Ramos (cell line): ENCODE measurements around the gene NIPSNAP2.
"Not testable (repeated sequence)": the region's sequence is repeated elsewhere in the genome, so short reads cannot be mapped to it uniquely, and the experiment has no call there.

Experiments
- in situ Hi-C: fragments of 300-500 bp; cut with MboI; formaldehyde crosslinking; loops from one replicate; pipeline ENCODE4 v1.14.3; 2022; ENCODE audit warnings: low sequenced_read_pairs; ENCODE audit not compliant: unreplicated experiment

NIPSNAP2 gene

GRCh38 chr7:55970978-55971377 lies 6.6 kb downstream of the NIPSNAP2 start:
- in situ Hi-C loops: loop anchor here (25.0 kb wide), 1 partner anchor 334 kb away; no protein-coding TSS in a partner anchor

GRCh38 chr7:55973747-55974250 lies 9.4 kb downstream of the NIPSNAP2 start:
- in situ Hi-C loops: loop anchor here (25.0 kb wide), 1 partner anchor 336 kb away; no protein-coding TSS in a partner anchor

GRCh38 chr7:55975988-55976633 lies 11.7 kb downstream of the NIPSNAP2 start:
- in situ Hi-C loops: no loop called here

- in situ Hi-C loops: no loop called here
Measured at GRCh38 chr7:55977831-55978230, 13.4 kb downstream of the NIPSNAP2 start.

- in situ Hi-C loops: no loop called here
Measured at GRCh38 chr7:55980266-55980665, 15.9 kb downstream of the NIPSNAP2 start.

- in situ Hi-C loops: no loop called here
Measured at GRCh38 chr7:55983537-55983936, 19.2 kb downstream of the NIPSNAP2 start.

- in situ Hi-C loops: no loop called here
Measured at GRCh38 chr7:55992346-55992745, 28.0 kb downstream of the NIPSNAP2 start.

GRCh38 chr7:55996856-55997500 lies 32.6 kb downstream of the NIPSNAP2 start:
- in situ Hi-C loops: no loop called here

GRCh38 chr7:56003749-56004148 lies 39.4 kb downstream of the NIPSNAP2 start:
- in situ Hi-C loops: no loop called here

GRCh38 chr7:56007167-56007652 lies 42.8 kb downstream of the NIPSNAP2 start:
- in situ Hi-C loops: loop anchor here (5.0 kb wide), 1 partner anchor 65 kb away; no protein-coding TSS in a partner anchor

GRCh38 chr7:56007891-56008290 lies 43.5 kb downstream of the NIPSNAP2 start:
- in situ Hi-C loops: loop anchor here (5.0 kb wide), 1 partner anchor 64 kb away; no protein-coding TSS in a partner anchor

GRCh38 chr7:56009695-56010094 lies 45.3 kb downstream of the NIPSNAP2 start:
- in situ Hi-C loops: loop anchor here (5.0 kb wide), 1 partner anchor 63 kb away; no protein-coding TSS in a partner anchor

GRCh38 chr7:56017015-56017414 lies 52.6 kb downstream of the NIPSNAP2 start:
- in situ Hi-C loops: not testable (repeated sequence)

- in situ Hi-C loops: no loop called here
Measured at GRCh38 chr7:56019501-56019900, 55.1 kb downstream of the NIPSNAP2 start.

- in situ Hi-C loops: no loop called here
Measured at GRCh38 chr7:56023500-56023899, 59.1 kb downstream of the NIPSNAP2 start.

- in situ Hi-C loops: no loop called here
Measured at GRCh38 chr7:56026538-56026937, 62.2 kb downstream of the NIPSNAP2 start.

- in situ Hi-C loops: no loop called here
Measured at GRCh38 chr7:56028942-56029630, 64.7 kb downstream of the NIPSNAP2 start.

GRCh38 chr7:56030340-56030739 lies 66.0 kb downstream of the NIPSNAP2 start:
- in situ Hi-C loops: no loop called here

- in situ Hi-C loops: not testable (repeated sequence)
Measured at GRCh38 chr7:56031556-56031955, 67.2 kb downstream of the NIPSNAP2 start.

- in situ Hi-C loops: not testable (repeated sequence)
Measured at GRCh38 chr7:56032578-56032977, 68.2 kb downstream of the NIPSNAP2 start.
